ENCODE measurements around the gene TLR3. TPM values are rescaled to one million over a fixed set of nuclear protein-coding genes. Genes with fewer than 3 reads are reported as not detected.

Gene TLR3
- total RNA-seq, 2 donors from 2014 or later: 2.6 to 4.2 TPM

DNA sequence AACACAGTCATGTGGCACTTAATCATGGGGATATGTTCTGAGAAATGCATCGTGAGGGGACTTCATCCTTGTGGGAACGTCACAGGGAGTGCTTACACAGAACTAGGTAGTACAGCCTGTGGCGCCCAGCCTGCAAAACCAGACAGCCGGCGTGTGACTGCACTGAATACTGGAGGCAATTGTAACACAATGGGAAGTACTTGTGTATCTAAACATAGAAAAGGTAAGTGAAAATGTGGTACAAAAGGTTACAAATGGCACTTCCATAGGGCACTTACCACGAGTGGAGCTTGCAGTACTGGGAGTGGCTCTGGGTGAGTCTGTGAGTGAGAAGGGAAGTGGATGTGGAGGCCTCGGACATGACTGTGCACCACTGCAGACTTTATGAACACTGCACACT lies 5.2 kb downstream of the TLR3 start:
- no peaks in the 10 kb centered on the region for H3K27me3 ChIP-seq
- TF ChIP-seq POLR2A (IDR thresholded peaks at IDR 0.05): no peak
- DNase-seq: no peak
- no peak overlapping the region for H3K27ac ChIP-seq
- H3K4me3 ChIP-seq: no peak overlapping the region
- no peaks in the 10 kb centered on the region for H3K36me3 ChIP-seq (replicated peaks in 1 of 2; ENCODE audit: insufficient read depth in 1 of 2, low read depth in 2 of 2)
- ATAC-seq: peak; percentile 21
- 79 to 83% methylated on average over 7 of the region's 7 CpGs for WGBS, 2 donors
- no peaks in the 10 kb centered on the region for H3K9me3 ChIP-seq
- H3K4me1 ChIP-seq: peaks cover 12% of the 10 kb centered on the region
- intact Hi-C loops (cut with DNase I): no loop called here

DNA sequence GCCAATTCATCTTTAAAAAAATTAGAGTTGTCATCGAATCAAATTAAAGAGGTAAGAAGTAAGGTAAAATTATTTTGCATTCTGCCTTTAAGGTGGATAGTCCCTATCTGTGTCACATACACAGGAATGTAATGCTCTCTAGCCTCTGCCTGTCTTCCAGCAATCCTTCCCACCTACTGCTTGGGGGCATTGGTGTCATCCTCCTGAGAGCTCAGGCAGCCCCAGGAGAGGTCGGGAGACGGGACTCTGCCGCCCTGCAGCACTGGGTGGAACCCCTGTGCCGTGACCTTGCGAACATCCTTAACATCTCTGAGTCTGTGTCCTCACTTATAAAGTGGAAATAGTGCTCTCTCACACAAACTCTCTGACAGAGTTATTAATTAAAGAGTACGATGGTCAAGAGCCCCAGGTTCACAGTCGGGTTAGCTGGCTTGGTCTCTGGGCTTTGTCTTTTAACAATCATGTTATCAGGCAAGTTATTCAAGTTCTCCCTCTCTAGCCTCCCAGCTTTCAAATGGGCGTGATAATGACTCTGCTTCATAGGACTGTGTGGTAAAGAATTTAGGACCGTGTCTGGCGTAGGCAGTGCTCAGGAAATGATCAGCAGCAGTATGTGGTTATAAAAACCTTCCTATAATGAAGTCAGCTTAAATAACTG lies 10.2 kb downstream of the TLR3 start:
- no peak for DNase-seq
- Histone ChIP-seq H3K4me1 (no peaks in the 10 kb centered on the region), H3K4me3 (no peak overlapping the region), H3K36me3 (replicated peaks in 1 of 2; ENCODE audit: insufficient read depth in 1 of 2, low read depth in 2 of 2) (no peaks in the 10 kb centered on the region), H3K27ac (peak overlapping the region in 3 of 4 donors; percentile 33 to 66 (median 45)), H3K9me3 (no peaks in the 10 kb centered on the region), H3K27me3 (no peaks in the 10 kb centered on the region)
- ATAC-seq: peak; percentile 66
- intact Hi-C loops (cut with DNase I): no loop called here
- WGBS, 2 donors: 59 to 74% methylated on average over 11 of the region's 11 CpGs
- TF ChIP-seq CTCF (IDR thresholded peaks at IDR 0.05) (no peak), POLR2A (IDR thresholded peaks at IDR 0.05) (no peak)

GRCh38 chr4:186079694-186080093 lies 10.7 kb downstream of the TLR3 start:
- no peaks in the 10 kb centered on the region for H3K36me3 ChIP-seq (replicated peaks in 1 of 2; ENCODE audit: insufficient read depth in 1 of 2, low read depth in 2 of 2)
- H3K4me3 ChIP-seq: no peak overlapping the region
- no peaks in the 10 kb centered on the region for H3K4me1 ChIP-seq
- no peak for TF ChIP-seq POLR2A (IDR thresholded peaks at IDR 0.05)
- TF ChIP-seq CTCF (IDR thresholded peaks at IDR 0.05): no peak
- no peaks in the 10 kb centered on the region for H3K9me3 ChIP-seq
- no peaks in the 10 kb centered on the region for H3K27me3 ChIP-seq
- ATAC-seq: no peak
- H3K27ac ChIP-seq: peak overlapping the region in 3 of 4 donors; percentile 33 to 66 (median 45)
- intact Hi-C loops (cut with DNase I): no loop called here
- no peak for DNase-seq
- WGBS, 2 donors: 63 to 76% methylated on average over 9 of the region's 9 CpGs

DNA sequence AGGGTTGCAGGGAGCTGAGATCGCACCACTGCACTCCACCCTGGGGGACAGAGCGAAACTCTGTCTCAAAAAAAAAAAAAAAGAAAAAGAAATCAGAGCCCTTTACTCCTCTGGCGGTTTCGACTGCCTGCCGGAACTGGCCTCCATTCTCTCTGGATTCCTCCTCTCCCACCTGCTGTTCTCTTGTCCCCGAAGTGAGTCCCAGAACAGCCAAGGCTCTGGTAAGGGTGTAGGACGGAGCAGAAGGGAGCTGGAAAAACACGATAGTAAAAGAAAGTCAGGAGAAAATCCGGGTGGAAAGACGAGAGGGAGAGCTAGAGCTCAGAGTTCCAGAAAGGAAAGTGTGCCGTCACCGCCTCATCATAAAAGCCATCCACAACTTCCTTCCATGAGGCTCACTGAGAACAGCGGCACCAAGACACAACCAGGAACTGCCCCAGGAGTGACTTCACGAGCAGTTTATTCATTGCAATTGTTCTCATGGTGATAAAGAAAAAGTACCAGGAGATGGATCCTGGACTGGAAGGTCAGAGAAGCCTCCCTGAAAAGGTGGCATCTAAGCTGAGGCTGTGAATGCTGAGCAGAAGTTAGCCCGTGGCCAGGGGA lies 12.3 kb downstream of the TLR3 start:
- intact Hi-C loops (cut with DNase I): no loop called here
- H3K36me3 ChIP-seq (replicated peaks in 1 of 2; ENCODE audit: insufficient read depth in 1 of 2, low read depth in 2 of 2): no peaks in the 10 kb centered on the region
- ATAC-seq (no peak), DNase-seq (no peak)
- H3K9me3 ChIP-seq: no peaks in the 10 kb centered on the region
- WGBS, 2 donors: 85 to 91% methylated on average over 14 to 15 of the region's 15 CpGs
- TF ChIP-seq POLR2A (IDR thresholded peaks at IDR 0.05): no peak
- no peak for TF ChIP-seq CTCF (IDR thresholded peaks at IDR 0.05)
- no peaks in the 10 kb centered on the region for H3K4me1 ChIP-seq
- H3K27ac ChIP-seq: no peak overlapping the region
- no peak overlapping the region for H3K4me3 ChIP-seq
- no peaks in the 10 kb centered on the region for H3K27me3 ChIP-seq

DNA sequence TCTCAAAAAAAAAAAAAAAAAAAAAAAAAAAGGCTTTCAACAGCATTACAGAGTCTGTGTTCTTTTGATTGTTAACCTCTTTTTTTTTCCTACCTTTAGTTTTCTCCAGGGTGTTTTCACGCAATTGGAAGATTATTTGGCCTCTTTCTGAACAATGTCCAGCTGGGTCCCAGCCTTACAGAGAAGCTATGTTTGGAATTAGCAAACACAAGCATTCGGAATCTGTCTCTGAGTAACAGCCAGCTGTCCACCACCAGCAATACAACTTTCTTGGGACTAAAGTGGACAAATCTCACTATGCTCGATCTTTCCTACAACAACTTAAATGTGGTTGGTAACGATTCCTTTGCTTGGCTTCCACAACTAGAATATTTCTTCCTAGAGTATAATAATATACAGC lies 13.3 kb downstream of the TLR3 start:
- intact Hi-C loops (cut with DNase I): no loop called here
- Histone ChIP-seq H3K27ac (no peak overlapping the region), H3K36me3 (replicated peaks in 1 of 2; ENCODE audit: insufficient read depth in 1 of 2, low read depth in 2 of 2) (no peaks in the 10 kb centered on the region), H3K9me3 (no peaks in the 10 kb centered on the region), H3K27me3 (no peaks in the 10 kb centered on the region), H3K4me3 (no peak overlapping the region), H3K4me1 (no peaks in the 10 kb centered on the region)
- DNase-seq (no peak), ATAC-seq (no peak)
- WGBS, 2 donors: 81 to 88% methylated on average over 4 of the region's 4 CpGs
- TF ChIP-seq CTCF (IDR thresholded peaks at IDR 0.05) (no peak), POLR2A (IDR thresholded peaks at IDR 0.05) (no peak)
